Neutrophil (primary cell): Measurements from ENCODE around the gene ADGRE1.

Source experiments
- H3K27ac ChIP-seq: fragments of 200-600 bp; sonication (generic); 2 replicates; pipeline ENCODE4 v1.5.1; 2016; ENCODE audit warnings: mild to moderate bottlenecking, moderate library complexity
- H3K27me3 ChIP-seq: fragments of 200-600 bp; sonication (generic); 2 replicates; pipeline ENCODE4 v1.6.0; 2016; ENCODE audit warnings: mild to moderate bottlenecking
- H3K36me3 ChIP-seq: fragments of 200-600 bp; sonication (generic); 2 replicates; pipeline ENCODE4 v1.5.1; 2017
- H3K4me1 ChIP-seq, 2 experiments: fragments of 200-600 bp in 1 of 2; sonication (generic) in 1 of 2; 1 replicate in 1 of 2; 2 replicates in 1 of 2; pipeline versions ENCODE4 v1.5.1 to v1.6.1; 2013 to 2016; ENCODE audit warnings: low read depth in 1 of 2, low read length in 1 of 2, mild to moderate bottlenecking in 1 of 2, moderate library complexity in 1 of 2; ENCODE audit not compliant: control insufficient read depth in 1 of 2, insufficient read depth in 1 of 2
- H3K4me3 ChIP-seq, 2 experiments: fragments of 200-600 bp in 1 of 2; sonication (generic) in 1 of 2; 1 replicate in 1 of 2; 2 replicates in 1 of 2; pipeline ENCODE4 v1.5.1; 2013 to 2016; ENCODE audit warnings: low read depth in 1 of 2, low read length in 1 of 2, mild to moderate bottlenecking in 1 of 2, moderate library complexity in 1 of 2
- H3K9me3 ChIP-seq: fragments of 200-600 bp; sonication (generic); 2 replicates; pipeline ENCODE4 v1.5.1; 2016
- CTCF ChIP-seq: fragments of 200-600 bp; sonication (generic); IDR thresholded peaks from 2 replicates; pipeline ENCODE4 v1.5.1; 2016; ENCODE audit warnings: antibody characterized with exemption

The ADGRE1 gene

GRCh38 chr19:6849876-6850275 lies 37.5 kb upstream of the ADGRE1 start:
- no peaks in the 10 kb centered on the region for H3K27me3 ChIP-seq
- H3K36me3 ChIP-seq = peaks cover 88% of the 10 kb centered on the region

GRCh38 chr19:6851359-6851758 lies 36.0 kb upstream of the ADGRE1 start:
- Histone ChIP-seq H3K4me3 (no peak overlapping the region), H3K4me1 (no peaks in the 10 kb centered on the region), H3K27me3 (no peaks in the 10 kb centered on the region), H3K9me3 (no peaks in the 10 kb centered on the region), H3K36me3 (peaks cover 94% of the 10 kb centered on the region), H3K27ac (no peak overlapping the region)
- TF ChIP-seq CTCF = no peak

More at GRCh38 chr19:6849876-6850275, 37.5 kb upstream of the ADGRE1 start:
- no peak overlapping the region for H3K4me3 ChIP-seq
- no peaks in the 10 kb centered on the region for H3K9me3 ChIP-seq
- no peak overlapping the region for H3K27ac ChIP-seq
- no peaks in the 10 kb centered on the region for H3K4me1 ChIP-seq
- TF ChIP-seq CTCF = no peak

GRCh38 chr19:6852001-6852400 lies 35.4 kb upstream of the ADGRE1 start:
- no peak for TF ChIP-seq CTCF
- peaks cover 98% of the 10 kb centered on the region for H3K36me3 ChIP-seq

GRCh38 chr19:6853868-6854267 lies 33.5 kb upstream of the ADGRE1 start:
- H3K9me3 ChIP-seq = no peaks in the 10 kb centered on the region
- H3K36me3 ChIP-seq = peaks cover 98% of the 10 kb centered on the region
- no peaks in the 10 kb centered on the region for H3K4me1 ChIP-seq
- no peak overlapping the region for H3K27ac ChIP-seq
- no peak for TF ChIP-seq CTCF
- no peaks in the 10 kb centered on the region for H3K27me3 ChIP-seq
- H3K4me3 ChIP-seq = no peak overlapping the region

More at GRCh38 chr19:6852001-6852400, 35.4 kb upstream of the ADGRE1 start:
- Histone ChIP-seq H3K4me3 (no peak overlapping the region), H3K9me3 (no peaks in the 10 kb centered on the region), H3K27me3 (no peaks in the 10 kb centered on the region), H3K27ac (no peak overlapping the region), H3K4me1 (no peaks in the 10 kb centered on the region)

GRCh38 chr19:6854758-6855157 lies 32.6 kb upstream of the ADGRE1 start:
- Histone ChIP-seq H3K27me3 (no peaks in the 10 kb centered on the region), H3K27ac (no peak overlapping the region), H3K4me1 (no peaks in the 10 kb centered on the region), H3K4me3 (no peak overlapping the region), H3K9me3 (no peaks in the 10 kb centered on the region), H3K36me3 (peaks cover 89% of the 10 kb centered on the region)
- no peak for TF ChIP-seq CTCF
